ENCODE results near the gene SLC50A1.

DNA sequence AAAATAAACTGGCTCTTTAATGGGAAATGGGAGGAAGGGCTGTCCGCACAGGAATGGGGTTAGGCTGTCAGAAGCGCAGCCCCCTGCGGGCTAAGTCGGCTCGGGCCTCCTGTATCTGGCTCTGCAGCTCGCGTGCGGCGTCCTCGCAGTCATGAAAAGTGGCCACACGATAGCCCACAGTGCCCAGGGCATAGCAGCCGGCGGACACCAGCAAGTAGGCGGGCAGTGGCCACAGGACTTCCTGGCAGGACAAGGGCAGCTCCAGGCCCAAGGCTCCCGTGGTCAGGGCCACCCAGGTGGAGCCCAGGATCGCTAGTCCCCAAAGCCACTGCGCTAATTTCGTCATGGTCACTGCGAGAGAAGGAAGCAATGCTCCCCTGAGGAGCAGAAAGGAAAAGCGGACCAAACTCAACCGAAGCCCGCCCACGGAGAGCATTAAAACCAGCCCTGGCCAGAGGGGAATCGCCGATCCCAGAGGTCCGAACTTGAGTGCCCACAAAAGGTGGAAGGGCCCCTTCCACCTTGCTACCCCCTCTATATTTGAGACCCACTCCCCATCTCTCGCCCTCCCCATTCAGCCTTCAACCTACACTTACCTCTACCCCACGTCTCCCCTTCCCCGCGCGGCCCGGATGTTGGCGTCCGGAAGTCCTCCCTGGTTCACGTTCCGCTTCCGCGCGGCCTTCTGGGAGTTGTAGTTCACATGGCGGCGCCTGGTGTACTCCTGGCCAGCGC is 4.4 kb downstream of the SLC50A1 start, which contains the start of gene DPM3:
- TF ChIP-seq, protein P1, sequence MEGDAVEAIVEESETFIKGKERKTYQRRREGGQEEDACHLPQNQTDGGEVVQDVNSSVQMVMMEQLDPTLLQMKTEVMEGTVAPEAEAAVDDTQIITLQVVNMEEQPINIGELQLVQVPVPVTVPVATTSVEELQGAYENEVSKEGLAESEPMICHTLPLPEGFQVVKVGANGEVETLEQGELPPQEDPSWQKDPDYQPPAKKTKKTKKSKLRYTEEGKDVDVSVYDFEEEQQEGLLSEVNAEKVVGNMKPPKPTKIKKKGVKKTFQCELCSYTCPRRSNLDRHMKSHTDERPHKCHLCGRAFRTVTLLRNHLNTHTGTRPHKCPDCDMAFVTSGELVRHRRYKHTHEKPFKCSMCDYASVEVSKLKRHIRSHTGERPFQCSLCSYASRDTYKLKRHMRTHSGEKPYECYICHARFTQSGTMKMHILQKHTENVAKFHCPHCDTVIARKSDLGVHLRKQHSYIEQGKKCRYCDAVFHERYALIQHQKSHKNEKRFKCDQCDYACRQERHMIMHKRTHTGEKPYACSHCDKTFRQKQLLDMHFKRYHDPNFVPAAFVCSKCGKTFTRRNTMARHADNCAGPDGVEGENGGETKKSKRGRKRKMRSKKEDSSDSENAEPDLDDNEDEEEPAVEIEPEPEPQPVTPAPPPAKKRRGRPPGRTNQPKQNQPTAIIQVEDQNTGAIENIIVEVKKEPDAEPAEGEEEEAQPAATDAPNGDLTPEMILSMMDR (conservative IDR thresholded peaks at IDR 0.05; ENCODE audit: low read depth, low read length), result no peak
- no peak for TF ChIP-seq EZH2phosphoT487 (IDR thresholded peaks at IDR 0.05; ENCODE audit: borderline replicate concordance, low read length)

Data from PC-3 (cell line).